T-helper 2 cell treated with Interferon-gamma antibody and Interleukin-4, amounts not matched to agents 100 ng/mL and 5 ng/mL, for 36 hours (primary cell): ENCODE results near the gene KAT5. TPM values are rescaled to one million over a fixed set of nuclear protein-coding genes. Genes with fewer than 3 reads are reported as not detected.
"Not testable (repeated sequence)": the region's sequence is repeated elsewhere in the genome, so short reads cannot be mapped to it uniquely, and the experiment has no call there.

Experiments used
- intact Hi-C: fragments of 100-400 bp; cut with micrococcal nuclease; formaldehyde crosslinking; loops from one replicate; pipeline ENCODE4 v1.15.1; 2023
- total RNA-seq: library from RNA; stranded (reverse); gene quantifications from 2 replicates; pipeline ENCODE4 v1.2.3, GENCODE V29; 2022

Gene KAT5
- 67.3 and 72.0 TPM in 2 replicates for total RNA-seq

- intact Hi-C loops: loop anchor here (1.0 to 10.0 kb wide), 11 partner anchors 8 to 573 kb away; partner anchors contain the start of genes AP5B1, BANF1, CFL1 and EIF1AD
These were observed at the start of gene KAT5 for GRCh38 chr11:65711785-65712632. Gene KAT5 (plus strand): TSS chr11:65712252. CDS start chr11:65712268, 16 bp downstream.

- intact Hi-C loops: loop anchor here (1.0 to 5.0 kb wide), 5 partner anchors 10 to 196 kb away; partner anchors contain the start of genes KAT5 and PCNX3
These were observed 49.0 kb upstream of the KAT5 start, which contains the start of gene RELA for GRCh38 chr11:65662799-65663638. Gene RELA (minus strand): TSS chr11:65662916. CDS start chr11:65662832, 84 bp downstream.

- intact Hi-C loops: loop anchor here (1.0 to 5.0 kb wide), 4 partner anchors 10 to 196 kb away; partner anchors contain the start of genes KAT5 and PCNX3
These were observed 48.3 kb upstream of the KAT5 start for GRCh38 chr11:65663639-65664200.

- intact Hi-C loops: no loop called here
These were observed 39.7 kb upstream of the KAT5 start for GRCh38 chr11:65672180-65672860.

- intact Hi-C loops: no loop called here
These were observed 39.1 kb upstream of the KAT5 start for GRCh38 chr11:65672982-65673381.

- intact Hi-C loops: no loop called here
These were observed 31.8 kb upstream of the KAT5 start for GRCh38 chr11:65680192-65680743.

- intact Hi-C loops: not testable (repeated sequence)
These were observed 28.6 kb upstream of the KAT5 start for GRCh38 chr11:65683480-65683879.

- intact Hi-C loops: no loop called here
These were observed 26.1 kb upstream of the KAT5 start for GRCh38 chr11:65685981-65686380.

- intact Hi-C loops: not testable (repeated sequence)
These were observed 20.2 kb upstream of the KAT5 start for GRCh38 chr11:65691847-65692246.

- intact Hi-C loops: no loop called here
These were observed 19.7 kb upstream of the KAT5 start for GRCh38 chr11:65692367-65692766.

- intact Hi-C loops: no loop called here
These were observed 16.4 kb upstream of the KAT5 start for GRCh38 chr11:65695459-65696241.

- intact Hi-C loops: no loop called here
These were observed 15.1 kb upstream of the KAT5 start for GRCh38 chr11:65696802-65697552.

GRCh38 chr11:65698205-65698604 lies 13.8 kb upstream of the KAT5 start:
- intact Hi-C loops: no loop called here

GRCh38 chr11:65699306-65699705 lies 12.7 kb upstream of the KAT5 start:
- intact Hi-C loops: no loop called here

- intact Hi-C loops: no loop called here
These were observed 11.7 kb upstream of the KAT5 start for GRCh38 chr11:65700399-65700798.

GRCh38 chr11:65701686-65702085 lies 10.4 kb upstream of the KAT5 start:
- intact Hi-C loops: no loop called here

GRCh38 chr11:65703846-65704245 lies 8.2 kb upstream of the KAT5 start:
- intact Hi-C loops: no loop called here

GRCh38 chr11:65706303-65706763 lies 5.7 kb upstream of the KAT5 start:
- intact Hi-C loops: not testable (repeated sequence)

GRCh38 chr11:65707002-65707401 lies 5.0 kb upstream of the KAT5 start:
- intact Hi-C loops: not testable (repeated sequence)
